Muscle of arm (tissue), 12 donors: Measurements from ENCODE around the gene ZIC2. TPM values are rescaled to one million over a fixed set of nuclear protein-coding genes. Genes with fewer than 3 reads are reported as not detected.

Experiments
- DNase-seq: peaks from one replicate; pipeline ENCODE4 v3.0.0-alpha.2; 2013
- polyA plus RNA-seq, 12 donors: library from polyadenylated mRNA; unstranded; fragments of 120-200 nt; gene quantifications; one replicate each; pipeline ENCODE4 v1.2.1, GENCODE V29; 2013; ENCODE audit not compliant: insufficient read length in 12 of 12

Gene ZIC2
- polyA plus RNA-seq, 12 donors = 0.04 to 1.1 (median 0.21) TPM; not detected in 6

- no peak for DNase-seq
Measured at GRCh38 chr13:99985886-99986527, 4.4 kb downstream of the ZIC2 start.

DNA sequence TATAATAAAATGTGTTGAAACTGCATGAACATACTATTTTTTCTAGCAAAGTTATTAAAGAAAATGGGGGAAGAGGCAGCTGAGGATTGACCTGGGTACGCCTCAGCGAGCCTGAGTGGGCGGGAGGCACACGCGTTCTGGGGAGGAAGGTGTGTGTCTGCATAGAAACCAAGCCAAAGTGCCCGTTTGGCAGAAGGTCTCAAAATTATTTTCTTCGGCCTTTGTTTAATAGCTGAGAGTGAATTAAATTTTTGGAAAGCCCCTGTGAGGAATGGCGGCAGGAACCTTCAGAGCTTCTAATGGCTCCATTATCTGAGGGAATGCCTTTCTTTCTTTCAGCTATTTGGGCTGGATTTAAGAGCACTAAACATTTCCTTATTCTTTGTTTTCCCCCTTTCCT is 5.2 kb downstream of the ZIC2 start:
- DNase-seq = no peak

DNA sequence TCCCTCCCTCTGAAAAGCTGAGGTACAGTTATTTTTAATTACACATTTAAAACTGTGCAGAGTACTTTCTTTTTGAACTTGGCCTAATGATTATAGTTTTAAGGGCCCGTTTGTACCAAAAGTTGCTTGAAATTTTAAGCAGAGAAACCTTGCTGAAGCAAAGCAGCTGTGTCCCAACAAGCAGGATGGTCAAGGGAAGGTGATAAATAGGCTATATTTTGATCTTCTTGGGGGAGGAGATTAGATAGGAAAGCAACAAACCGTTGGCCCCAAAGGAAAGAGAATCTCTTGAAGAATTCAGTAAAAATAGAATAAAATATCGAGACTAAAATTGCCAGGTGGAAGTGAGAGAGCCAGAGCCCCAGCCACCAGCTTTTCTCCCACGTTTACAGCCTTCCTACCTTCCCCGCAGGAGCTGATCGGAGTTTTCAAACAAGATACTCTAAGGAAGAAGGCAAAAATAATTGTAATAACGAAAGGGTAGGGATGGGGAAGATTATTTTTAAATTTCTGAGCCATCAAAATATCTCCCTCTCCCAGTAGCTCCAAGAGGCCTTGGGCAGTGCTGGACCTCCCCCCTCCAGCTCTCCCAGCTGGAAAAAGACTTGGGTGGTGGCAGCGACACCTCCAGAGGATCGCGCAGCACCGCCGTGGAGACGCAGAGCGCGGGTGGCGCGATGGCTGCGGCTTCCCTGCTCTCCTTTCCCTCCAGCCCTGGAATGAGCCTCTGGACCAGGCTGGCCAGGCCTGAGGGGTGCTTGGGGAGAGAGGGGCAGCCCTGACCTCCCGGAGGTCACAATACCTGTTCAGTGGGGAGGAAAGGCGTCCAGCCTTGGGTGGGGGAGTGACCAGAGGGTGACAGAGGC is 5.8 kb downstream of the ZIC2 start:
- DNase-seq = no peak

DNA sequence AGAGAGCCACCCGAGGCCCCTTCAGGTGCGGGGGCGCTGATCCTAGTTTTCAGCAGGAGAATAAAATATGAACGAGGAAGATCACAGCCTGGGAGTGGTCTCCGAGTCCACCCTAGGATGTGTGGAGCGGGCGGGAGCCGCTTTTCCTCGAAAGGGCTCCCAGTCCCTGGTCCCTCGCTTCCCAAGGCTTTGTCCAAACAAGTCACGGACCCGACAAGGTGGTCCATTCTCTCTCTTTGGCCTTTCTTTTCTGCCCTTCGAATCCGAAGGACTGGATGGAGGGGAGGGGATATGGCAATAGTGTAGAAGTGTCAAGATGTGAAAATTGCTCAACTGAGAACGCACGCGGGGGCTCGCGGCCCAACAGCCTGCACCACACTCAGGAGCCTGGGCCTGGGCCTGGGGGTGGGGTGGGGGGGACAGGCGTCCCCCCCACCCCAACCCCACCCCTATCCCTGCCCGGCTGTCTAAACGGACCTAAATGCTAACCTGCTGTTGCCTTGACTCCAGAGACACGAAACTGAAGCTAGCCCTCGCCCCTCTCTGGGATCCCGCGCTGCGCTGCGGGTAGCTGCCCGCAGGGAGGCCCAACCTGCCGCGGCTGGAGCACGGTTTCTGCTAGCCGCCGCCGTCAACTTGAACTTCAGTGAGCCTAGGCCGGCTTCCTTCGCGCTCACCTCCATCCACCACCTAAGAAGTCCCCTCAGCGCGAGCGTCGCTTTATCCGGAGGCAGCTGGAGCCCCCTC is 7.1 kb downstream of the ZIC2 start:
- DNase-seq = no peak

DNA sequence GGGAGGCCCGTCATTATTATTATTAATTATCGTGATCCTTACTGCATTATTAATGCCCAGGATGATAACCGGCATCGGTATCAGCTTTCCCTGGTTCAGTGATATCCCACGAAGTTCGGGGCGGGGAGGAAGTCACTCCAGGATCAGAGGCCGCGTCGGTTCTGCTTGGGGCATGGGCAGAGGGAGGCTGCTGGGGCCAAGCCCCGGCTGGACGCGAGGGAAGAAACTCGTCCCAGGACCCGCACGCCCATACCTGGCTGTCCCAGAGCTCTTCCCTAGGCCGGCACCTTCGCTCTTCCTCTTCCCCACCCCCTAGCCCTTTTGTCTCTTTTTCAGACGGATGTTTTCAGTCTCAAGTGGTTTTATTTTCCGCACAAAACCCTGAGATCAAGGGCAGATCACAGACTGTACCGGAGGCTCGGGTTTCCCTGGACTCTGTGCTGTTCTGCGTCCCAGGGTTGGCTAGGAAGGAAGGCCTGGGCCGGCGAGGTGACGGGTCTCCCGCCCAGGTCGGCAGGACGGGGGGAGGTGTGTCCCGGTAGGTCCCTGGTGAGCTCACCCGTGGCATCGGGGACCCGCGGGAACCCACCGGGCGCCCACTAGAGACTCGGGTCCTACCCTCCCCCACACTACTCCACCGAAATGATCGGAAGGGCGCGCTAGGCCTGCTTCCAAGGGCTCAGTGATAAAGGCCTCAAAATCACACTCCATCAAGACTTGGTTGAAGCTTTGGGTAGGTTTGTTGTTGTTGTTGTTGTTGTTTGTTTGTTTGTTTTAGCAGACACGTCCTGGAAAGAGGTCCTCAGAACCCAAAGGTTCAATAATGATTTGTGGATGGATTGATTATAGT is 7.9 kb downstream of the ZIC2 start:
- DNase-seq = no peak

- no peak for DNase-seq
Measured at GRCh38 chr13:99990126-99990977, 8.8 kb downstream of the ZIC2 start.

- DNase-seq = no peak
Measured at GRCh38 chr13:99991013-99991827, 9.6 kb downstream of the ZIC2 start.

GRCh38 chr13:99991828-99992775 is 10.5 kb downstream of the ZIC2 start:
- peak; percentile 6 for DNase-seq

DNA sequence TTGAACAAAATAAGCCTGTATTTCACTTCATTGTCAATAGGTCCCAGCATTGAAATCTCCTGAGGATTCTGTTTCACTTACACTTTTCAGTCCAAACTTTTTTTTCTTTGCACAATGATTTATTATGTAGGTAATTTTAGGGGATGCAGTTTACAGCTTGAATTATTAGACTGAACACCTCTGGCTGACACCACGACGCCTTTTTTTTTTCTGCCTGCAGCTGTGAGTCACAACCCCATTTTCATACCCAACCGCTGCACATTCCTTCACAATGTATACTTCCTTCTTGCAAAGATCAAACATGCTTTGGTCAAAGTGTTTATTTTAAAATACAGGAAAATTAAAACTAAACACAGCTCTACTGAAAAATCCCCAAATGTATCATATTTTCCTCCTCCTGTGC is 11.4 kb downstream of the ZIC2 start:
- DNase-seq = peak; percentile 1

GRCh38 chr13:99993660-99994637 is 12.4 kb downstream of the ZIC2 start:
- DNase-seq = peak; percentile 17

DNA sequence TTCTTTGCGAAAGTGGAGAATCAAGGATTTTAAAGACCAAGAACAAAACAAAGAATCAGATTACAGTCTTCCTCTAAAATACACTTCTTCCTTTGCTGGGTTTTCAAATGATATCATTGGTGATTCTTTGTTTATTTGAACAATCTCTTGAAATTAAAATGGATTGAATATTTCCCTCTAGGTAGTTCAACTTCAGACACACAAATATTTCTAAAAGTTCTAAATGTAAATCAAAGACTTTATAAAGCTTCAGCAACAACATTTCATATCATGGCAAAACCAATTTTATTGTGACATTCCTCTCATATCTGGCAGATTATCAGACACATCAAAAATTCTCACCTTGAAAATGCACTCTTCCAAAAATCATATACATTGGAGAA is 13.0 kb downstream of the ZIC2 start:
- peak; percentile 14 for DNase-seq

DNA sequence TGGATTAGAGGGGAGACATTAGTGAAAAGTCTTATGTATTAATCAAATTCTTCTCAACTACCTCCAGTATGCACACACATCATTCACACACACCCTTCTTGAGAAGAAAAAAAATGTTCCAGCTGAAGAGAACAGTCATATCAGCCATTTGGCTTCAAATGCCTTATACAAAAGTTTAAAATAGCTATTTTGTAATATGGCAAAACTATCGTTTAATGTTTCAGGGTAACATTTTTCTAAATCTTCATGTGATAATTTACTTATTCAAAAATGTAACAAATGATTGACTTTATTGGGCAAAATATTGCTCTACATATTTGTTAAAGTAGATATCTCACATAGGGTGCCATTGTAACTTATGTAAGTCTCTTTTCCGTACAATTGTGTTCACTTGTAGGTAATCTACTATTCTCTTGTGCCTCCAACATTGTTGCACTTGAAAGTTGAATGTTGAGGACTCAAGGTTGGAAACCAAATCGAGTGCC is 13.6 kb downstream of the ZIC2 start:
- DNase-seq = no peak

GRCh38 chr13:99995589-99996380 is 14.2 kb downstream of the ZIC2 start:
- DNase-seq = peak; percentile 70

DNA sequence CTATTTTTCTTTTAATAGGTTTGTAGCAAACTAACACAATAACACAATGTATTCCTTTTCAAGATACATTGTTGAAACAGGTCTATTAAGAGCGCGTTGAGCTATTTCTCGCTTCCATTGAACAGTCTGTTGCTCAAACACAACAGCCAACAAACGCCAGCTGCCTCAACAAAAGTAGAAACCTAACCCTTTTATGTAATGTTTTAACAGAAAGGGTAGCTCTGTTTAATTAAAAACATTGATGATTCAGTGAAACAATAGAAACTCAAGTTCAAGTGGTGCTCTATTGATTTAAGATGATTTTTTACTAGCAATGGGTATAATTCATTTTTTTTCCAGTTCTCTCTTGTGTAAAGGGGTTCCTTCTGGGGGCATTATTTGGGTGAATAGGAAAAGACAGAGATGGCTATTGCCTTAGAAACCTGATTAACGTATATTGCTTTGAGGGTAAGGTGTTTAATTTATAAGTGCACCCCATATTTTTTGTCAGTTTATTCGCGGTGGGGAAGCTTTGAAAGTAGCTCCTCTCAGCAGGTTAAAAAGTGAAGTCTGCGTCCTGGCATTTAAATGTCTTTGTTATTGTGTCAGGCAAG is 14.9 kb downstream of the ZIC2 start:
- no peak for DNase-seq

DNA sequence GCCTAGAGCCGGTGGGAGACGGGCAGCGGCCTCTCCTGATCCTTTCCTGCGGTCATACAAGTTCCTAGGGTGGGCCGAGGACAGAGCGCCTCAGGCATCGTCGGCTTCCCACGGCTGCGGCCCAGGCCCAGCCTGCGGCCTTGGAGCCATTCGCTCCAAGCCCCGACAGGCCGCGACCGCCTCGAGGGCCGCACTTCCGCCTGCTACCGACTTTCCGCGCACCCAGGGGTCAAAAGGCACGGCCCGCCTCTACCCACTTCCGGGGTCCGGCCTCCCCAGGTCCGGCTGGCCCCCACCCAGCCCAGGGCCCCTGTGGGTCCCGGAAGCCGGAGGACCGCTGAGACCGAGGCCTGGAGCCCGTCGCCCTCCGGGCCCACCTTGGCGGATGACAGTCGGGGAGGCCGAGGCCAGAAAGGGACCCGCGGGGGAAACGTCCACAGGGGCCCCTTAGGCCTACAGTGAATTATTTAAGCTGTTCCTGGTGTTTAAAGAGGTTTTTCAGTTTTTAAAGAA is 16.2 kb downstream of the ZIC2 start:
- DNase-seq = no peak

- no peak for DNase-seq
Measured at GRCh38 chr13:99998261-99998660, 16.7 kb downstream of the ZIC2 start.
